H1 (cell line): ENCODE data around the gene SMARCA4.

Experiments used
- CTCF ChIP-seq, 3 experiments: IDR thresholded peaks; 1 replicate in 2 of 3; 2 replicates in 1 of 3; pipeline versions ENCODE4 v1.5.1 to v1.6.1; 2011; ENCODE audit warnings: low read length in 3 of 3, mild to moderate bottlenecking in 3 of 3, inconsistent platforms in 2 of 3, low read depth in 1 of 3, moderate library complexity in 1 of 3; ENCODE audit not compliant: insufficient read depth in 1 of 3; ENCODE audit errors: control extremely low read depth in 1 of 3
- E2F6 ChIP-seq: IDR thresholded peaks from 2 replicates; pipeline ENCODE4 v1.6.1; 2012; ENCODE audit warnings: inconsistent platforms
- EP300 ChIP-seq, 2 experiments: IDR thresholded peaks; 1 replicate in 1 of 2; 2 replicates in 1 of 2; pipeline ENCODE4 v1.6.1; 2011 to 2012; ENCODE audit warnings: low read depth in 2 of 2, low read length in 2 of 2, mild to moderate bottlenecking in 2 of 2, borderline replicate concordance in 1 of 2, inconsistent platforms in 1 of 2, moderate library complexity in 1 of 2
- EZH2 ChIP-seq: fragments of 200-600 bp; sonication (generic); IDR thresholded peaks from 2 replicates; pipeline ENCODE4 v1.7.1; 2012; ENCODE audit warnings: low read depth, mild to moderate bottlenecking, moderate library complexity, low read length, inconsistent platforms; ENCODE audit not compliant: severe bottlenecking
- FOSL1 ChIP-seq: IDR thresholded peaks from 2 replicates; pipeline ENCODE4 v1.6.1; 2011; ENCODE audit warnings: mild to moderate bottlenecking, low read depth, low read length, moderate library complexity; ENCODE audit not compliant: insufficient read depth
- GABPA ChIP-seq: IDR thresholded peaks from 2 replicates; pipeline ENCODE4 v1.6.1; 2011; ENCODE audit warnings: mild to moderate bottlenecking, low read length, moderate library complexity, borderline replicate concordance; ENCODE audit not compliant: insufficient read depth
- GTF2F1 ChIP-seq: IDR thresholded peaks from 2 replicates; pipeline ENCODE4 v1.6.1; 2012; ENCODE audit warnings: low read depth, low read length, improper control_type of control experiment, borderline replicate concordance
- POLR2A ChIP-seq, 2 experiments: IDR thresholded peaks; 1 replicate in 1 of 2; 2 replicates in 1 of 2; pipeline ENCODE4 v1.6.1; 2011; ENCODE audit warnings: low read depth in 2 of 2, low read length in 2 of 2, mild to moderate bottlenecking in 2 of 2; ENCODE audit errors: control extremely low read depth in 1 of 2
- RAD21 ChIP-seq, 2 experiments: IDR thresholded peaks in 1 of 2; conservative IDR thresholded peaks in 1 of 2; 2 replicates each; pipeline ENCODE4 v1.6.1; 2011; ENCODE audit warnings: low read depth in 2 of 2, low read length in 2 of 2, improper control_type of control experiment in 1 of 2, inconsistent platforms in 1 of 2, mild to moderate bottlenecking in 1 of 2, moderate library complexity in 1 of 2
- SAP30 ChIP-seq: fragments of 300-600 bp; sonication (generic); IDR thresholded peaks from 2 replicates; pipeline ENCODE4 v1.7.1; 2012; ENCODE audit warnings: low read length, moderate library complexity, mild to moderate bottlenecking, inconsistent platforms; ENCODE audit not compliant: insufficient read depth, insufficient replicate concordance
- TCF12 ChIP-seq: IDR thresholded peaks from 2 replicates; pipeline ENCODE4 v1.6.1; 2011; ENCODE audit warnings: low read depth, mild to moderate bottlenecking, low read length
- ZNF274 ChIP-seq: IDR thresholded peaks from 2 replicates; pipeline ENCODE4 v1.7.0; 2012; ENCODE audit warnings: low read length, borderline replicate concordance; ENCODE audit errors: extremely low read depth

GRCh38 chr19:10952809-10953208, 8.0 kb upstream of the SMARCA4 start:
- TF ChIP-seq ZNF274 (no peak), RAD21 (IDR thresholded peaks at IDR 0.05 in 1 of 2, conservative IDR thresholded peaks at IDR 0.05 in 1 of 2; ENCODE audit: low read depth in 2 of 2, low read length in 2 of 2) (no peak), POLR2A (IDR thresholded peaks at IDR 0.05; ENCODE audit: control extremely low read depth in 1 of 2, low read depth in 2 of 2, low read length in 2 of 2) (no peak), GABPA (no peak), TCF12 (no peak), EZH2 (no peak), EP300 (IDR thresholded peaks at IDR 0.05; ENCODE audit: borderline replicate concordance in 1 of 2, low read depth in 2 of 2, low read length in 2 of 2) (no peak), FOSL1 (no peak), SAP30 (no peak), E2F6 (no peak), GTF2F1 (no peak), CTCF (IDR thresholded peaks at IDR 0.05; ENCODE audit: control extremely low read depth in 1 of 3, insufficient read depth in 1 of 3, low read depth in 1 of 3, low read length in 3 of 3) (no peak)
